AG04449 (cell line): ENCODE results near the gene JUN.

ENCODE experiments used
- CTCF ChIA-PET: fragments of 350-600 bp; formaldehyde crosslinking; extraction: SDS; loops from one replicate; lab custom pipeline; 2021; ENCODE audit warnings: antibody characterized with exemption; lab: Yijun Ruan, JAX
- POLR2A ChIA-PET: fragments of 400-600, 350-600 bp; formaldehyde crosslinking; extraction: SDS; loops from one replicate; lab custom pipeline; 2020; ENCODE audit warnings: antibody characterized with exemption, inconsistent platforms; lab: Yijun Ruan, JAX
- DNase-seq: peaks from one replicate; pipeline ENCODE4 v3.0.0-alpha.2; 2010; ENCODE audit warnings: low read depth, low spot score
- H3K4me3 ChIP-seq: 2 replicates; pipeline ENCODE4 v1.5.1; 2011; ENCODE audit warnings: low read depth, mild to moderate bottlenecking, control low read depth, low read length
- TF ChIP-seq, protein P1 (sequence below): IDR thresholded peaks from one replicate; pipeline ENCODE4 v1.5.1; 2011; ENCODE audit warnings: mild to moderate bottlenecking, moderate library complexity, low read length, control low read depth, inconsistent platforms; ENCODE audit not compliant: insufficient read depth; ENCODE audit errors: missing control alignments

JUN gene

GRCh38 chr1:58788259-58788658 is 4.4 kb upstream of the JUN start:
- POLR2A ChIA-PET = no interaction called here
- TF ChIP-seq, protein P1, sequence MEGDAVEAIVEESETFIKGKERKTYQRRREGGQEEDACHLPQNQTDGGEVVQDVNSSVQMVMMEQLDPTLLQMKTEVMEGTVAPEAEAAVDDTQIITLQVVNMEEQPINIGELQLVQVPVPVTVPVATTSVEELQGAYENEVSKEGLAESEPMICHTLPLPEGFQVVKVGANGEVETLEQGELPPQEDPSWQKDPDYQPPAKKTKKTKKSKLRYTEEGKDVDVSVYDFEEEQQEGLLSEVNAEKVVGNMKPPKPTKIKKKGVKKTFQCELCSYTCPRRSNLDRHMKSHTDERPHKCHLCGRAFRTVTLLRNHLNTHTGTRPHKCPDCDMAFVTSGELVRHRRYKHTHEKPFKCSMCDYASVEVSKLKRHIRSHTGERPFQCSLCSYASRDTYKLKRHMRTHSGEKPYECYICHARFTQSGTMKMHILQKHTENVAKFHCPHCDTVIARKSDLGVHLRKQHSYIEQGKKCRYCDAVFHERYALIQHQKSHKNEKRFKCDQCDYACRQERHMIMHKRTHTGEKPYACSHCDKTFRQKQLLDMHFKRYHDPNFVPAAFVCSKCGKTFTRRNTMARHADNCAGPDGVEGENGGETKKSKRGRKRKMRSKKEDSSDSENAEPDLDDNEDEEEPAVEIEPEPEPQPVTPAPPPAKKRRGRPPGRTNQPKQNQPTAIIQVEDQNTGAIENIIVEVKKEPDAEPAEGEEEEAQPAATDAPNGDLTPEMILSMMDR = no peak
- DNase-seq = no peak

GRCh38 chr1:58786927-58787245 is 3.0 kb upstream of the JUN start:
- no peak for DNase-seq
- no peak overlapping the region for H3K4me3 ChIP-seq
- TF ChIP-seq, protein P1 = no peak
- CTCF ChIA-PET = interaction anchor here (1.1 to 1.6 kb wide), 3 partner anchors 8 to 972 kb away, joined by 4 read pairs; no protein-coding TSS in a partner anchor
- POLR2A ChIA-PET = no interaction called here

More at GRCh38 chr1:58788259-58788658, 4.4 kb upstream of the JUN start:
- CTCF ChIA-PET = interaction anchor here (1.1 to 1.2 kb wide), 3 partner anchors 61 to 911 kb away, joined by 3 read pairs; no protein-coding TSS in a partner anchor
- H3K4me3 ChIP-seq = no peak overlapping the region

DNA sequence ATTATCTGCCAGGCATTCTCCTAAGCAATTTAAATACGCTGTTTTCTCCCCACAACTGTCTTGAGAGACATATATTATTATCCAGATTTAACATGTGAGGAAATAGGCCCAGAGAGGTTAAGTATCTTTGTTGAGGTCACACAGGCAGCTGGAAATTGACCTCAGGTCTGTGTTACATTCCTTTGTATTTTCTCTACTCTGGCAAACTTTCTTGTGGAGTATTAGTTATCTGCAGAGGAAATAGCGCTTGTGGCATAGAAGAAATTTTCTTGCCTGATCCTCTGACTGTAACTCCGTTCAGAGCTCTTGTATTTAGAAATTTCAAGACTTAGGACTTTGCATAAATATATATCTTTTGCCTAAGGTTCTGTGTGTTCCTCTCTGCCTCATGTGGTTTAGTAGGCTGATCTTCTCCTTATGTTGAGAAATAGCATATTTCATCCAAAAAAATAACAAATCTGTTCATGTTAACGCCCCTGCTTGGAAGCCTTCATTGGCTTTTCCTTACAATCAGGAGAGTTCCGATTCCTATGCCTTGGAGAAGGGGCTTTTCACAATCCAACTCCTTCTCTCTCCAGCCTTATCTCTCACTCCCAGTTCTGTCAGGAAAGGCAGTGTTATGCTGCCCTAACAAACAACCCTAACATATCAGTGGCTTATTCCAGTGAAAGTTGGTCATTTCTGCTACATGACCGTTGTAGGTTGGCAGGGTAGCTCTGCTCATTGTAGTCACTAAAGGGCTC is 2.5 kb upstream of the JUN start:
- ChIA-PET POLR2A (no interaction called here), CTCF (interaction anchor here (1.0 to 2.1 kb wide), 8 partner anchors 9 to 973 kb away, joined by 3 to 15 read pairs (median 4); no protein-coding TSS in a partner anchor)
- TF ChIP-seq, protein P1 = no peak
- no peak for DNase-seq
- no peak overlapping the region for H3K4me3 ChIP-seq

DNA sequence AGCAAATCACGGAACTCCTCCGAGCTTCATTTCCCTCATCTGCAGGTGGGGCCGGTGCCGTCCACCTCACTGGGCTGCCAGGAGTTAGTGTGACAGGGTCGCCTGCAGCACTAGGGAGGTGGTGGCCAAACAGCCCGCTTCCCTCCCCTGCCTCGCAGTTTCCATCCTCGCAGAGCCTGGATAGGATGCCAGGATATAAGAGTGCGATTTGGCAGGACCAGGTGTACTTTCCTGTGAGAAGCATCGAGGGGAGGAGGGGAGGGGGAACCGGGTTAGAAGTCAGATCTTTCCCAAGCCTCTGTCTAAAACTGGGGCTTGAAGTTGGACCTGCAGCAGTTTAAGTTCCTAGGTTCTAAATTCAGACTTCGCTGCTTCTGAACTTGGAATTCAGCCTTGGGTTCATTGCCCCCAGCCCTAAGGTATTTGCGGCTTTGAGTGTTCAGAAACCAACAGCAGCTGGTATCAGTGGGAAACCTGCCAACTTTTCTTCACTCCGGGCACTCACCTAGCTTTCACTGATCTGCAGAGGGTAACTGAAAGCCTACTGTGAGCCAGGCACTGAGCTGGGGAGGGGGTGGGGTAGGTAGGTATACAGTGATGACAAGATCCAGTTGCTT is 1.7 kb upstream of the JUN start:
- ChIA-PET POLR2A (interaction anchor here (1.0 to 2.3 kb wide), 2 partner anchors 244 to 366 kb away, joined by 4 to 14 read pairs; no protein-coding TSS in a partner anchor), CTCF (interaction anchor here (0.6 to 2.1 kb wide), 16 partner anchors 10 to 974 kb away, joined by 3 to 15 read pairs (median 4); no protein-coding TSS in a partner anchor)
- H3K4me3 ChIP-seq = peak overlapping the region; percentile 73
- TF ChIP-seq, protein P1 = no peak
- DNase-seq = no peak

GRCh38 chr1:58784758-58785441 is 1.1 kb upstream of the JUN start:
- peak; percentile 85 for DNase-seq
- H3K4me3 ChIP-seq = peak overlapping the region; percentile 73
- POLR2A ChIA-PET = interaction anchor here (1.0 to 2.3 kb wide), 6 partner anchors 30 to 366 kb away, joined by 4 to 15 read pairs (median 10); no protein-coding TSS in a partner anchor
- CTCF ChIA-PET = interaction anchor here (0.6 to 2.1 kb wide), 15 partner anchors 18 to 974 kb away, joined by 3 to 15 read pairs (median 3); no protein-coding TSS in a partner anchor
- TF ChIP-seq, protein P1 = peak; percentile 75
